Fibroblast of villous mesenchyme (primary cell): Measurements from ENCODE around the gene RTKN. TPM values are rescaled to one million over a fixed set of nuclear protein-coding genes. Genes with fewer than 3 reads are reported as not detected.
"Not testable (repeated sequence)": the region's sequence is repeated elsewhere in the genome, so short reads cannot be mapped to it uniquely, and the experiment has no call there.

Experiments used
- DNase-seq: peaks from one replicate; pipeline ENCODE4 v3.0.0-alpha.2; 2010; ENCODE audit warnings: low read depth
- H3K4me3 ChIP-seq: 2 replicates; pipeline ENCODE4 v1.5.1; 2011; ENCODE audit warnings: low read depth, mild to moderate bottlenecking, low read length
- CTCF ChIP-seq: IDR thresholded peaks from 2 replicates; pipeline ENCODE4 v1.5.1; 2012; ENCODE audit warnings: low read depth, mild to moderate bottlenecking, low read length; ENCODE audit not compliant: insufficient read depth
- total RNA-seq: library from RNA; depleted of rRNA; stranded (reverse); fragments of >200 nt; gene quantifications from 2 replicates; pipeline ENCODE4 v1.2.3, GENCODE V29; 2012

The RTKN gene
- 17.4 and 18.1 TPM in 2 replicates for total RNA-seq

- TF ChIP-seq CTCF, result no peak
- peak within 1 kb of the TSS; percentile 59 for H3K4me3 ChIP-seq
- DNase-seq, result no peak
Measured at GRCh38 chr2:74441690-74442482, at the start of gene RTKN. Gene RTKN (minus strand): TSS chr2:74441937. CDS start chr2:74441816, 121 bp downstream.

GRCh38 chr2:74489906-74490305 is 48.2 kb upstream of the RTKN start:
- TF ChIP-seq CTCF, result no peak
- no peak for DNase-seq
- H3K4me3 ChIP-seq, result no peak overlapping the region

GRCh38 chr2:74488643-74489481 is 47.1 kb upstream of the RTKN start:
- no peak for TF ChIP-seq CTCF
- DNase-seq, result no peak
- no peak overlapping the region for H3K4me3 ChIP-seq

GRCh38 chr2:74486141-74486540 is 44.4 kb upstream of the RTKN start:
- no peak for DNase-seq
- TF ChIP-seq CTCF, result no peak
- no peak overlapping the region for H3K4me3 ChIP-seq

GRCh38 chr2:74483675-74484164 is 42.0 kb upstream of the RTKN start:
- DNase-seq, result not testable (repeated sequence)
- peak overlapping the region; percentile 99 for H3K4me3 ChIP-seq

GRCh38 chr2:74482801-74483674 is 41.3 kb upstream of the RTKN start, which contains the start of the genes CCDC142 and TTC31:
Gene CCDC142 (minus strand): TSS chr2:74482998. CDS start chr2:74482837, 161 bp downstream.
Gene TTC31 (plus strand): TSS chr2:74483081. CDS start chr2:74483096, 15 bp downstream.
- peak; percentile 92 for TF ChIP-seq CTCF
- H3K4me3 ChIP-seq, result peak within 1 kb of the TSS; percentile 99
- DNase-seq, result peak; percentile 96
